ENCODE results near the gene SCPEP1. TPM values are rescaled to one million over a fixed set of nuclear protein-coding genes. Genes with fewer than 3 reads are reported as not detected.

SCPEP1 gene
- total and polyA plus RNA-seq, 2 of the 13 experiments (the other 11 are each of a cell fraction or from before 2014, with no cell fraction given) = 24.3 to 27.3 TPM

DNA sequence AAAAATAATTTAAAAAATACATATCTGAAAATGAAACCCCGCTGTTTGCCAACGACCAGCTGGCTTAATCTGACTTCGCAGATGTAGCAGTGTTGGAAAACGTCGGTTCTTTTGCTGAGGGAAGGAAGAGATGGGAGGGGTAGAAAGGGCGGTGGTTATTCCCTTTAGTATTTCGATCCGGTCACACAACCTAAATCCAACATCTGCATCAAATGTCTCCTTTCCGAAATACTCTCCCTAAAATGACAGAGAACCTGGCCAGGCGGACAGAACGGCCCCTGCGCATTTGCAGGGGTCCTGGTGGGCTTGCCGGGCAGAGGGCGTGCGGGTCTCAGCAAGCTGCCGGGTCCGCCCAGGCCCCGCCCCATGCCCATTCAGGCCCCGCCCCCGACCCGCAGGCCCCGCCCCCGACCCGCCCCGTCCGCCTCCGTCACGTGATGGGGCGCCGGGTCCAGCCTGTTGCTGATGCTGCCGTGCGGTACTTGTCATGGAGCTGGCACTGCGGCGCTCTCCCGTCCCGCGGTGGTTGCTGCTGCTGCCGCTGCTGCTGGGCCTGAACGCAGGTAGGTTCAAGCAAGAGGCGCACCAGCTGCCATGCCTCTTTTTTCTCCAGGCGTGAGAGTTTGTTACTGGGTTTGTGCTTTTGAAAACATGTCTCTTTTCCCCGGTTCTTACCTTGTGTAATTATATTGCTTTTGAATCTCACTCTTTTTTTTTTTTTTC, at the start of gene SCPEP1 (continued):
- TF ChIP-seq GATAD1 (CRISPR knock-in tag; IDR thresholded peaks at IDR 0.05) = peak; percentile 48
- TF ChIP-seq SIN3A (IDR thresholded peaks at IDR 0.05; ENCODE audit: borderline replicate concordance, low read depth, low read length) = 0 out of 2 replicates have a peak, but pooled peaks have one; percentile 72
- no peak for TF ChIP-seq HMG20B (CRISPR knock-in tag; conservative IDR thresholded peaks at IDR 0.05)
- TF ChIP-seq, protein P1, sequence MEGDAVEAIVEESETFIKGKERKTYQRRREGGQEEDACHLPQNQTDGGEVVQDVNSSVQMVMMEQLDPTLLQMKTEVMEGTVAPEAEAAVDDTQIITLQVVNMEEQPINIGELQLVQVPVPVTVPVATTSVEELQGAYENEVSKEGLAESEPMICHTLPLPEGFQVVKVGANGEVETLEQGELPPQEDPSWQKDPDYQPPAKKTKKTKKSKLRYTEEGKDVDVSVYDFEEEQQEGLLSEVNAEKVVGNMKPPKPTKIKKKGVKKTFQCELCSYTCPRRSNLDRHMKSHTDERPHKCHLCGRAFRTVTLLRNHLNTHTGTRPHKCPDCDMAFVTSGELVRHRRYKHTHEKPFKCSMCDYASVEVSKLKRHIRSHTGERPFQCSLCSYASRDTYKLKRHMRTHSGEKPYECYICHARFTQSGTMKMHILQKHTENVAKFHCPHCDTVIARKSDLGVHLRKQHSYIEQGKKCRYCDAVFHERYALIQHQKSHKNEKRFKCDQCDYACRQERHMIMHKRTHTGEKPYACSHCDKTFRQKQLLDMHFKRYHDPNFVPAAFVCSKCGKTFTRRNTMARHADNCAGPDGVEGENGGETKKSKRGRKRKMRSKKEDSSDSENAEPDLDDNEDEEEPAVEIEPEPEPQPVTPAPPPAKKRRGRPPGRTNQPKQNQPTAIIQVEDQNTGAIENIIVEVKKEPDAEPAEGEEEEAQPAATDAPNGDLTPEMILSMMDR (CRISPR knock-in tag; IDR thresholded peaks at IDR 0.05) = peak; percentile 30; the same call in 1 of the 2 replicates
- TF ChIP-seq HNRNPLL (IDR thresholded peaks at IDR 0.05; ENCODE audit: low read depth, low read length, poor library complexity, severe bottlenecking) = peak; percentile 61
- peak; percentile 49; the same call in 1 of the 2 replicates for TF ChIP-seq MYC (CRISPR knock-in tag; IDR thresholded peaks at IDR 0.05; ENCODE audit: borderline replicate concordance)
- TF ChIP-seq PLRG1 (conservative IDR thresholded peaks at IDR 0.05) = no peak

DNA sequence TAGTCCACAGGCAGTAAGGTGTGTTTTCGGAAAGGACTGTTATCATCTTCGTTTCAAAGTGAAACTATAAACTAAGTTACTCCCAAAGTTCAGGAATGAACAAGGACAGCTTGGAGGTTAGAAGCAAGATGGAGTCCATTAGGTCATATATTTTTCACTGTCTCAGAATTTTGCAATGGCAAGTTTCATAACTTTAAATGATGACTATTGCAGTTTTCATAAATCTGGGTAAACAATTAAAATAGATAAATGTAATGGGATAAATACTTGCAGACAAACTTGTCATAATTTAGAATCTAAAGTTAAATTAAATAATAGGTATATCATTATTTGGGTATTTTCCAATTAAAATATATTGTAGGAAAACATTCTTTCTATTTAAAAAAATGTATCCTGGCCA, 49.3 kb upstream of the SCPEP1 start:
- Histone ChIP-seq H4K20me1 (ENCODE audit: insufficient read depth, low read length) (no peaks in the 10 kb centered on the region), H3K4me3 (replicated peaks in 1 of 3; ENCODE audit: insufficient read depth in 1 of 3, low read depth in 2 of 3, low read length in 3 of 3) (no peak overlapping the region), H3K36me3 (replicated peaks in 1 of 2; ENCODE audit: control insufficient read depth in 1 of 2, insufficient read depth in 2 of 2, low read length in 2 of 2) (no peaks in the 10 kb centered on the region), H3K9ac (ENCODE audit: insufficient read depth, low read depth, low read length) (no peak overlapping the region), H3K79me2 (ENCODE audit: insufficient read depth, low read length) (no peaks in the 10 kb centered on the region), H3K4me2 (ENCODE audit: low read depth, low read length) (no peak overlapping the region), H3K9me3 (ENCODE audit: low read length) (peaks cover 32% of the 10 kb centered on the region), H3K27me3 (ENCODE audit: control insufficient read depth in 1 of 2, insufficient read depth in 2 of 2, low read length in 2 of 2) (no peaks in the 10 kb centered on the region), H2AFZ (ENCODE audit: low read length) (no peak overlapping the region), H3K27ac (ENCODE audit: extremely low read length, insufficient read depth, low read length) (no peak overlapping the region), H3K4me1 (ENCODE audit: insufficient read depth, low read length) (no peaks in the 10 kb centered on the region)
- no peak for ATAC-seq
- intact Hi-C loops (cut with micrococcal nuclease; ENCODE audit: unreplicated experiment) = no loop called here
- CTCF ChIA-PET (ENCODE audit: low intra/inter-chr PET ratio, low total read pairs) = no interaction called here
- BruUV-seq (replicated peaks) = no TSS peak
- POLR2A ChIA-PET = no interaction called here
- in situ Hi-C loops (cut with HindIII; ENCODE audit: extremely low pct_ligation_motif_present, low pct_unique_long_range_greater_than_20kb) = no loop called here
- DNase-seq (ENCODE audit: low spot score) = no peak
- WGBS (ENCODE audit: low lambda C conversion rate) = 69% methylated on average over 2 of the region's 2 CpGs
- FAIRE-seq = no peak
- TF ChIP-seq ZNF790 (CRISPR knock-in tag; IDR thresholded peaks at IDR 0.05; ENCODE audit: borderline replicate concordance) = no peak
- TF ChIP-seq, protein P2, sequence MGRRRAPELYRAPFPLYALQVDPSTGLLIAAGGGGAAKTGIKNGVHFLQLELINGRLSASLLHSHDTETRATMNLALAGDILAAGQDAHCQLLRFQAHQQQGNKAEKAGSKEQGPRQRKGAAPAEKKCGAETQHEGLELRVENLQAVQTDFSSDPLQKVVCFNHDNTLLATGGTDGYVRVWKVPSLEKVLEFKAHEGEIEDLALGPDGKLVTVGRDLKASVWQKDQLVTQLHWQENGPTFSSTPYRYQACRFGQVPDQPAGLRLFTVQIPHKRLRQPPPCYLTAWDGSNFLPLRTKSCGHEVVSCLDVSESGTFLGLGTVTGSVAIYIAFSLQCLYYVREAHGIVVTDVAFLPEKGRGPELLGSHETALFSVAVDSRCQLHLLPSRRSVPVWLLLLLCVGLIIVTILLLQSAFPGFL (CRISPR knock-in tag; IDR thresholded peaks at IDR 0.05) = no peak
- TF ChIP-seq MAFK (conservative IDR thresholded peaks at IDR 0.05 in 1 of 2, IDR thresholded peaks at IDR 0.05 in 1 of 2; ENCODE audit: low read length in 2 of 2) = peak; percentile 80 to 91
- TF ChIP-seq ZSCAN31 (CRISPR knock-in tag; IDR thresholded peaks at IDR 0.05; ENCODE audit: low read depth) = no peak
- peak; percentile 84 for TF ChIP-seq MAFF (IDR thresholded peaks at IDR 0.05; ENCODE audit: low read depth, low read length)
